Natural killer cell (primary cell): ENCODE measurements around the gene GATD1. TPM values are rescaled to one million over a fixed set of nuclear protein-coding genes. Genes with fewer than 3 reads are reported as not detected.

Experiments
- ATAC-seq, 3 donors: fragments of 150-1000 bp in 2 of 3; fragments of 200-7000 bp in 1 of 3; cut with Tn5 transposase; 1 replicate in 1 of 3; 2 replicates in 2 of 3; pipeline ENCODE4 v1.10.0; 2021; ENCODE audit warnings: mild to moderate bottlenecking in 2 of 3, moderate library complexity in 2 of 3
- DNase-seq, 2 donors: peaks; one replicate each; pipeline versions ENCODE4 v3.0.0 to v3.0.0-alpha.2; 2013 to 2021; ENCODE audit warnings: mixed read lengths in 1 of 2
- H3K27ac ChIP-seq: one replicate; pipeline ENCODE4 v1.5.1; 2013; ENCODE audit warnings: mild to moderate bottlenecking, low read length
- H3K27me3 ChIP-seq: one replicate; pipeline ENCODE4 v1.6.1; 2013; ENCODE audit warnings: low read length; ENCODE audit not compliant: control insufficient read depth, insufficient read depth
- H3K36me3 ChIP-seq: one replicate; pipeline ENCODE4 v1.6.1; 2013; ENCODE audit warnings: low read length; ENCODE audit not compliant: control insufficient read depth, insufficient read depth
- H3K4me1 ChIP-seq: one replicate; pipeline ENCODE4 v1.6.1; 2013; ENCODE audit warnings: low read length; ENCODE audit not compliant: control insufficient read depth, insufficient read depth
- H3K4me3 ChIP-seq: one replicate; pipeline ENCODE4 v1.5.1; 2013; ENCODE audit warnings: low read length
- H3K9me3 ChIP-seq: one replicate; pipeline ENCODE4 v1.6.1; 2013; ENCODE audit warnings: low read length; ENCODE audit not compliant: control insufficient read depth, insufficient read depth
- H3K27ac Mint-ChIP-seq, 2 donors: one replicate each; pipeline ENCODE4 v1.8.0; 2022; ENCODE audit warnings: mild to moderate bottlenecking in 2 of 2, mixed read lengths in 2 of 2, moderate library complexity in 1 of 2
- H3K27me3 Mint-ChIP-seq, 2 donors: one replicate each; pipeline ENCODE4 v1.8.0; 2022; ENCODE audit warnings: low read depth in 2 of 2, mixed read lengths in 2 of 2
- H3K36me3 Mint-ChIP-seq: one replicate; pipeline ENCODE4 v1.8.0; 2022; ENCODE audit warnings: mixed read lengths
- H3K4me1 Mint-ChIP-seq, 2 donors: one replicate each; pipeline ENCODE4 v1.8.0; 2022; ENCODE audit warnings: mixed read lengths in 2 of 2
- H3K4me3 Mint-ChIP-seq: one replicate; pipeline ENCODE4 v1.8.0; 2022; ENCODE audit warnings: mild to moderate bottlenecking, moderate library complexity, mixed read lengths
- H3K9me3 Mint-ChIP-seq, 2 donors: one replicate each; pipeline ENCODE4 v1.8.0; 2022; ENCODE audit warnings: mixed read lengths in 2 of 2
- WGBS: methylation state at CpG from one replicate; pipeline ENCODE4 v1.1.7; 2013; ENCODE audit warnings: missing lambda C conversion rate; ENCODE audit not compliant: insufficient coverage; 5-methylcytosine and 5-hydroxymethylcytosine counted together
- intact Hi-C: fragments of 100-400 bp; cut with micrococcal nuclease; formaldehyde crosslinking; loops from one replicate; pipeline ENCODE4 v1.14.2; 2022
- total RNA-seq, 4 donors: library from RNA; stranded (reverse); fragments of 120-200 nt in 1 of 4; gene quantifications; one replicate each; pipeline versions ENCODE4 v1.2.3 to v1.2.4, GENCODE V29; 2013 to 2022
- TF ChIP-seq, protein P1 (sequence below): fragments of 200-600 bp; IDR thresholded peaks from one replicate; pipeline ENCODE4 v1.8.0; 2022; ENCODE audit warnings: antibody characterized with exemption

Gene GATD1
- total RNA-seq, 3 donors from 2014 or later (not counting 1 experiment from before 2014, with no cell fraction given): 40.4 to 43.1 (median 42.1) TPM

DNA sequence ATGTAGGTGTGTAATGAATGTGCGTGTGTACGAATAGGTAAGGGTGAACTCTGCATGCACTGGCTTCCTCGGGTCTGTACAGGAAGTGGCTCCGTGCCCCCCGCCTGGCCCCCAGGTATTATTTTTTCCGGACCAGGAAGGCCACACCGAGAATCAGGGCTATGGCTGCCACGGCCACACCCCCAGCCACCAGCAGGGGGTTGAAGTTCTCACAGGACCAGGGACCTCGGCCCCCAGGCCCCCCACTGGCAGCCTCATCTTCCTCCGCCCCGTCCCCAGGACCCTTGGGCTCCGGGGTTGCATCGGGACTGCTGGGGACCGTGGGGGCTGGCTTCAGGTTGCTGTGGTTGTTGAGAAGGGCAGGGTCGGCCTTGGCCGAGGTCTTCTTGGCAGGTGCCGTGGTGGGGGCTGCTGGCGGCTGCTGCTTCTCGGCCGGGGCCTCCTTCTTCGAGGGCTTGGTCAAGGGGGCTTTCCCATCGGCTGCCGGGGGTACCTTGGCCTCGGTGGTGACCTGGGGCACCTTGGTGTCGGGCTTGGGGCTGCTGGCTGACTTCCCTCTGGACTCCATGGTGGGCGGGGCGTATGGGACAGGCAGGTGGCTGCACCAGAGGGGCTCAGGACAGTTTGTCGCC is 10.8 kb upstream of the GATD1 start:
- peaks cover 12% of the 10 kb centered on the region for H3K36me3 ChIP-seq
- no peak overlapping the region for H3K27ac ChIP-seq

GRCh38 chr11:787084-787675 is 9.9 kb upstream of the GATD1 start:
- Histone ChIP-seq H3K27me3 (peaks cover 8% of the 10 kb centered on the region), H3K4me3 (no peak overlapping the region), H3K4me1 (peaks cover 17% of the 10 kb centered on the region), H3K36me3 (peaks cover 9% of the 10 kb centered on the region), H3K27ac (no peak overlapping the region), H3K9me3 (no peaks in the 10 kb centered on the region)
- WGBS: 93% methylated on average over 24 of the region's 24 CpGs
- no peaks in the 10 kb centered on the region for H3K9me3 Mint-ChIP-seq
- no peaks in the 10 kb centered on the region for H3K36me3 Mint-ChIP-seq
- no peak for DNase-seq
- intact Hi-C loops: no loop called here
- no peak for ATAC-seq
- TF ChIP-seq, protein P1, sequence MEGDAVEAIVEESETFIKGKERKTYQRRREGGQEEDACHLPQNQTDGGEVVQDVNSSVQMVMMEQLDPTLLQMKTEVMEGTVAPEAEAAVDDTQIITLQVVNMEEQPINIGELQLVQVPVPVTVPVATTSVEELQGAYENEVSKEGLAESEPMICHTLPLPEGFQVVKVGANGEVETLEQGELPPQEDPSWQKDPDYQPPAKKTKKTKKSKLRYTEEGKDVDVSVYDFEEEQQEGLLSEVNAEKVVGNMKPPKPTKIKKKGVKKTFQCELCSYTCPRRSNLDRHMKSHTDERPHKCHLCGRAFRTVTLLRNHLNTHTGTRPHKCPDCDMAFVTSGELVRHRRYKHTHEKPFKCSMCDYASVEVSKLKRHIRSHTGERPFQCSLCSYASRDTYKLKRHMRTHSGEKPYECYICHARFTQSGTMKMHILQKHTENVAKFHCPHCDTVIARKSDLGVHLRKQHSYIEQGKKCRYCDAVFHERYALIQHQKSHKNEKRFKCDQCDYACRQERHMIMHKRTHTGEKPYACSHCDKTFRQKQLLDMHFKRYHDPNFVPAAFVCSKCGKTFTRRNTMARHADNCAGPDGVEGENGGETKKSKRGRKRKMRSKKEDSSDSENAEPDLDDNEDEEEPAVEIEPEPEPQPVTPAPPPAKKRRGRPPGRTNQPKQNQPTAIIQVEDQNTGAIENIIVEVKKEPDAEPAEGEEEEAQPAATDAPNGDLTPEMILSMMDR: no peak
- H3K4me3 Mint-ChIP-seq: no peak overlapping the region
- no peaks in the 10 kb centered on the region for H3K27me3 Mint-ChIP-seq
- H3K27ac Mint-ChIP-seq: no peak overlapping the region
- H3K4me1 Mint-ChIP-seq: peaks cover 0 to 6% of the 10 kb centered on the region in 2 donors

More for the DNA sequence above, 10.8 kb upstream of the GATD1 start:
- H3K4me3 ChIP-seq: no peak overlapping the region
- H3K4me3 Mint-ChIP-seq: no peak overlapping the region
- no peaks in the 10 kb centered on the region for H3K9me3 ChIP-seq
- no peak overlapping the region for H3K27ac Mint-ChIP-seq
- no peaks in the 10 kb centered on the region for H3K9me3 Mint-ChIP-seq
- no peak for ATAC-seq
- H3K27me3 ChIP-seq: peaks cover 8% of the 10 kb centered on the region
- no peaks in the 10 kb centered on the region for H3K36me3 Mint-ChIP-seq
- 51% methylated on average over 28 of the region's 28 CpGs for WGBS
- no peak for DNase-seq
- no peaks in the 10 kb centered on the region for H3K27me3 Mint-ChIP-seq
- TF ChIP-seq, protein P1: no peak
- H3K4me1 ChIP-seq: peaks cover 17% of the 10 kb centered on the region
- intact Hi-C loops: no loop called here
- H3K4me1 Mint-ChIP-seq: peaks cover 0 to 6% of the 10 kb centered on the region in 2 donors

- DNase-seq: no peak
- H3K9me3 ChIP-seq: no peaks in the 10 kb centered on the region
- ATAC-seq: no peak
- Mint-ChIP-seq H3K27me3 (no peaks in the 10 kb centered on the region), H3K4me1 (peaks cover 0 to 6% of the 10 kb centered on the region in 2 donors), H3K9me3 (no peaks in the 10 kb centered on the region), H3K27ac (no peak overlapping the region), H3K36me3 (no peaks in the 10 kb centered on the region), H3K4me3 (no peak overlapping the region)
- no peak overlapping the region for H3K4me3 ChIP-seq
- H3K4me1 ChIP-seq: peaks cover 17% of the 10 kb centered on the region
- H3K36me3 ChIP-seq: peaks cover 4% of the 10 kb centered on the region
- 88% methylated on average over 24 of the region's 24 CpGs for WGBS
- H3K27ac ChIP-seq: no peak overlapping the region
- intact Hi-C loops: no loop called here
- TF ChIP-seq, protein P1: no peak
- H3K27me3 ChIP-seq: peaks cover 8% of the 10 kb centered on the region
These were observed 9.2 kb upstream of the GATD1 start for GRCh38 chr11:786235-787083.
